NCI-H2081 treated with DMSO at 0.1 percent for 48 hours (cell line): ENCODE results near the gene PAX1.

Experiments used
- DNase-seq: peaks from one replicate; lab custom pipeline; 2025; lab: John Stamatoyannopoulos, UW

Gene PAX1

DNA sequence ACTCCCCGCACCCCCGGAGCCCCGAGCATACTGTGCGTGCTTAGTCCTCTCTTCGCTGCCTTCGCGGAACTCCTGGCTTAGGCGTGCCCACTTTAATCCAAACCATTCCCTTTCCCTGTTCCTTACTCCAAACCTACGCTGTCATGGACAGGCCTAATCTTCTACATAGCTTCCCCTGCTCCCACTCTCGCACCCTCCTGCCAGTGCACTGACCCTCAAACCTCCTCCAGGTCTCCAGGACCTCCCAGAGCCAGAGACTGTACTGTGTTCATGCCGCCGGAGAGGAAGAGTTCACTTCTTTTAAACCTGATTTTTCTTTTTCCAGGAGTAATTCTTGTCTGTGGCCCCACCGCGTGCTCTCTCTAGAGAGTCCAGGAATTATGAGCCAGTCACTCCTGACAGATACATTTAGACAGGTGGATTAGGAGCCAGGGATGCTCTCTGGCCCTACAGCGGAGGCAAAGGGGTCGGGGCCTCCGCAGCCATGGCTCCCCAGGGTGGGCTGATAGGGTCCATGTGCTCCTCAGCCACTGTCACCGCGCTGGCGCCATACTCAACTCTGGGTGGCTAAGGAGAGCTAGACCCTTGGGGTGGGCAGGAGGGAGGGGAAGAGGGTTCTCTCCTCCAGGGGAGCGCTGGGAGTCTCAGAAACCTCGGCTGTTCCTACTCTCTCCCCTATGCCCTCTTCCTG lies 1.6 kb upstream of the PAX1 start:
- no peak for DNase-seq

DNA sequence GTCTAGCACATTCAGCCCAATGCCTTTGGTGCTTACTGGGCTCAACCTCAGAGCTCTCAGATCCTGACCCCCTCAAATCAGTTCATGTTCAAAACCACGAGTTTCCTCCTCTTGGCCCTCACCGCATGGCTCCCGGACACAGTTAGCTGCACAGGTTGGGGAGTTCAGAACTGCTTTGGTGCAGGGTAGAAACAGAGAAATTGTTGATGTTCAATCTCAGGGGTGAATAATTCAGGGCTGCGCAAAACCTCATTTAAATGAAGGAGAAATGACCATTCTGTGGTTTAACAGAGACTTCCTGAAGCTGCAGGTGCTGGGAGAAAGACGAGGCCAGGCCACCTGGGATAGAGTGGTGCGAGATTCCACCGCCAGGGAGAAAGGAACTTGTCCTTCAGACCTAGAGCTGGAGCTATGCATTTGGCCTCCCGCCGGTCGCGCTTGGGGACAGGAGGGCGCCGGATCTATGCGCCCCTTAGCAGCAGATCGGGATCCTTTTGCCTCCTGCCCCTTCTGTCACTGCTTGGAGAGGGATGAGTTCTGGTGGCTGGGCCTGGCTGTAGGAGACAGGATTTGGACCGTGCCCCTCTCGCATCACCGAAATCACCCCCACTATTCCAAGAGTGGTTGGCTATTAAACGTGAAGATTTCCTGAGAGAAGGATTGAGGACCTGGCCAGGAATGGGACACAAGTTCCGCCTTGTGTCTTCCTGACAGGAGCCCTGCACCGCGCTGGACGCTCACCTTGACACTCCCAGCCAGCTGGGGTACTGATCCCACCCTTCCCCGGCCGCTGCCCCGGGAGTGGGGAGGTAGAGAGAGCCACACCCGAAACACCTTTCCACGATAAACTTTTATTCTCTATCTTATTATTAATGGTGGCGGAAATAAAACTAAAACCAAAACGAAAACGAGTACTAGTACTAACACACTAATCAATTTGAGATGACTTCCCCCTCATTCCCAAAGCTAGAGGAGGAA lies 767 bp upstream of the PAX1 start:
- no peak for DNase-seq

DNA sequence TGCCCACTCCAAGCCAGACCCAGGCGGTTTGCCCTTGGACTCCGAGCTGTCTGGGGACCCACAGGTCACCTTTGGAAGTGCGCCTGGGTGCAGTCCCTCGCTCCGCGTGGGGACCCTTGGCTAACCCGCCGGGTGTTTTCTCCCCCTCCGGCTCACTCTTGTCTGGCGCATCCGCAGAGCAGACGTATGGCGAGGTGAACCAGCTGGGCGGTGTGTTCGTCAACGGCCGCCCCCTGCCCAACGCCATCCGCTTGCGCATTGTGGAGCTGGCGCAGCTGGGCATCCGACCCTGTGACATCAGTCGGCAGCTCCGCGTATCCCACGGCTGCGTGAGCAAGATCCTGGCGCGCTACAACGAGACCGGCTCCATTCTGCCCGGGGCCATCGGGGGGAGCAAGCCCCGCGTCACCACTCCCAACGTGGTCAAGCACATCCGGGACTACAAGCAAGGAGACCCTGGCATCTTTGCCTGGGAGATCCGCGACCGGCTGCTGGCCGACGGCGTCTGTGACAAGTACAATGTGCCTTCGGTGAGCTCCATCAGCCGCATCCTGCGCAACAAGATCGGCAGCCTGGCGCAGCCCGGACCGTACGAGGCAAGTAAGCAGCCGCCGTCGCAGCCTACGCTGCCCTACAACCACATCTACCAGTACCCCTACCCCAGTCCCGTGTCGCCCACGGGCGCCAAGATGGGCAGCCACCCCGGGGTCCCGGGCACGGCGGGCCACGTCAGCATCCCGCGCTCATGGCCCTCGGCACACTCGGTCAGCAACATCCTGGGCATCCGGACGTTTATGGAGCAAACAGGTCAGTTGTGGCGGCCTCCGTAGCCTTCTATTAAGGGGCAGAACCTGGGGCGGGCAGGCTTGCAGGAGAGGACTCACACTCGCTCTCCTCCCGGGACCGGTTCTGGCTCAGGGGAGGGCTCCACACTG lies 1.1 kb downstream of the PAX1 start:
- DNase-seq, result no peak

DNA sequence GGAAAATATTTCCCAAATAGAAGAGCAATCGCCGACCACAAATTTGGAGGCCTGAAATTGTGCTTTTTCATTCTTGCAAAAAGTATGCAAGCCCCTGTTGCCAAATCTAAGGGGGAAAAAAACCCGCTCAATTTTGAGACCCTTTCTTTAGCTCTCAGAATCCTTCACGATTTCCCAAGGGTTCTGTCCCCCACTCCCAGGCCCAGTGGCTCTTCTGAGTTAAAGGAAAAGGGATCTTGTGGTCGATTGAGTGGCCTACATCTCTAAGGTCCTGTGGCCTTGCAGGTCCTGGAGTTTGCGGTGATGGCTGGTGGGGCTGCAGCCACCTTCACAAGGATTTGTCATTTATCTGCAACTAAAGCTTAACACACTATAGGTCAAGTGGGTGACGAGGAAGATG lies 1.8 kb downstream of the PAX1 start:
- DNase-seq, result no peak

DNA sequence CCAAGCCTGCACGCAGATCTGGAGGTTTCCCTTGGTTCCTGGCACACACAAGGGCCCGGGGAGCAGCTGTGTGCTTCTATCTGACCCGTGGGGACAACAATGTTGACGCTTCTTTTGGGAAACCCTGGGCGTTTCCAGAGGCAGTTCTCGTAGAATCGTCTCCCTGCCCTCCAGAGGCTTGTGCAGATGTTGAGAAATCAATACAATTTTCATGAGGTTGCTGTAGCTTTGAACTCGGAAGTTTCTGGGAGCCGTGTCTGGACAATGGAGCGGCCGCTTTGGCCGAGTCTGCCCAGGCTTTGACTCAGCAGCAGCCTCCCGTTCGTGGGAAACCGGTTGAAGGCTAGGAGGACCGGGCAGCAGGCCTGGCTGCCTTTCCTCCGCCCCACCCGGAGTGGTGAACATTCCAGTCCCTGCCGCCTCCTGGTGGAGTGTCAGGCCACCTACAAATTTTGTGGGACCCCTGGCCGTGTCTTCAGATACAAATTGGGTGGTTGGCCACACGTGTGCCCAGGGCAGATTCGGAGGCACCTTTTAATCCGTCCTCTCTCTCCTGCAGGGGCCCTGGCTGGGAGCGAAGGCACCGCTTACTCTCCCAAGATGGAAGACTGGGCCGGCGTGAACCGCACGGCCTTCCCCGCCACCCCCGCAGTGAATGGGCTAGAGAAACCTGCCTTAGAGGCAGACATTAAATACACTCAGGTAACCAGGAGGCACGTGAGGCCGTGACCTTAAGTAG lies 2.7 kb downstream of the PAX1 start:
- no peak for DNase-seq

DNA sequence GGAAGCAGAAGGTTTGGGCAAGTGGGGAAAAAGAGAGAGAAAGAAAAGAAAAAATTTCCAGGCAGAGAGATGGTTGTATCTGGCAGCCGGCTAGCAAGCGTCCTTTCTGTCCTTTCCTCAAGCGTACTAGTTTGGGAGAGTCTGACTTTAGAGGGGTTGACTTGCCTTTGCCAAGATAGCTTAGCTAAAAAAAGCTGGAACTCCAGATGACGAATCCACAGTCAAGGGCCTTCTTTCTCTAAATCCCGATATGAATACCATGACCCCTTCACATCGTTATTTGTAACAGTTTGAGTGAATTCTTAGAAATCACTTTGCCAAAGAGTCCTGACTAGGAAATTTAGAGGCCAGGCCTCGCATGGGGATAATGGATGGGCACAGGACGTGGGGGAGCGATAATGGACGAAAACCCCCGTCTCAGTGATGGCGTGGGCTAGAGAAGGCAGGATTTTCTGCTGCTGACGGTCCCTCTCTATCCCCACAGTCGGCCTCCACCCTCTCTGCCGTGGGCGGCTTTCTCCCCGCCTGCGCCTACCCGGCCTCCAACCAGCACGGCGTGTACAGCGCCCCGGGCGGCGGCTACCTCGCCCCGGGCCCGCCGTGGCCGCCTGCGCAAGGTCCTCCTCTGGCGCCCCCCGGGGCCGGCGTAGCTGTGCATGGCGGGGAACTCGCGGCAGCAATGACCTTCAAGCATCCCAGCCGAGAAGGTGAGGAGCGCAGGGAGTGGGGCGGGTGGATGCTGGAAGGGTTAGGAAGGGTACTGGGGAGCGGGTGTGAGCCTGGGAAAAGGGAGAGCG lies 3.5 kb downstream of the PAX1 start:
- DNase-seq, result no peak

DNA sequence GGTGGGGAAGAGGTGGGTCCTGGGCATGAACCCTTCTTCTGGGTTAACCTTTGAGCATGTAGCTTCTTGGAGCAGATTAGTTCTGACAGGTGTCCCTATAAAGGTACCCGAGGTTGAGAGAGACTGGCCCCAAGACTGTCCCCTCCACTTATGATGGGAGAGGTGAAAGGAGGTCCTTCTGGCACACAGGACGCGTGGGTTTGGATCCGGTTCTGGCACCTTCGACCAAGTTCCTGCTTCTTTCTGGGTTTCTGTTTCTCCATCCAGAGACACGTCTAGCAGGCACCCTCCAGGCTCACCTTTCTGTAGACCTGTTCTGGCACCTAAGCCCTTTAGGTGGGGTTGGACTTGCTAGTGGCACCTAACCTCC lies 4.1 kb downstream of the PAX1 start:
- DNase-seq, result no peak

DNA sequence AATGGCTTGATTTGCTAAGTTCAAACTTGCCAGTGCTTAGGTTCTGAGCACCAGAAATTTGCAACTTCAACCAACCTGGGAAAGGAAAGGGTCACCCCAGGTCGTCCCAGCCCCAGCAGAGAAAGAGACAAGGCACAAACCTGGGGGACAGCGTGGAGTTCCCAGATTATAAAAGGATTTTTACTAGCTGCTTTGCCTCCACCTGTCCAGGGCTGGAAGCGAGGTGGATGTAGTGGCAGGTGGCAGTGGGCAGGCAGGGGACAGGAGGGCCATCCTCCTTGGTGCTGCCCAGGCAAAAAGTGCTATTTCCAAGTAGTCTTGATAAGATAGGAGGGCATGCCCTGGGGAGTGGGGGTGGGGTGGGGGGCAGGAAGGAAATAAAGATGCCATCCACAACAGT lies 4.9 kb downstream of the PAX1 start:
- no peak for DNase-seq

DNA sequence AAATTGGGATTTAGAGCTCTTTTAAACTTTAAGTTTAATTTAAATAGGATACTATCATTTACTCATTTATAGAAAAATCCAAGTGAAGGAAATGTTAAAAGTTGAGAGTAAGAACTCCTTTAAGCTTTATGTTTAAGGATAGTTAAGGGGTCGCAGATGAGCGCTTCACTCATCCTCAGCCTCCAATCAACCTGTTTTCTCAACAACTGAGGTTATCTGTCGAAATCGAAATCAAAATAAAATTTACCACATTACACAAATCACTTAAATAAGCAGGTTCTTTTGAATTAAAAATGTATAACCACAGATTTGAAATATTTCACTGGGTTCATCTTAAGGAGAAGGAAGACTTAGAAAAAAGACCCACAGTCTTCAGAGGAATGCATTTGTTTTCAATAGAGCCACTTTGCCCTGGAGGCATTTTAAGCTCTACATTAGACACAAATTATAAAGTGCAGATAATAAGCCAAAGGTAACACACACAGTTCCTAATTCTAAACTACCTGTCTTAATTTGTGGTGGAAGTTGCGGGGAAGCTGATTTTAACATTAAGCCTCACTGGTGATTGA lies 5.5 kb downstream of the PAX1 start:
- DNase-seq, result no peak

DNA sequence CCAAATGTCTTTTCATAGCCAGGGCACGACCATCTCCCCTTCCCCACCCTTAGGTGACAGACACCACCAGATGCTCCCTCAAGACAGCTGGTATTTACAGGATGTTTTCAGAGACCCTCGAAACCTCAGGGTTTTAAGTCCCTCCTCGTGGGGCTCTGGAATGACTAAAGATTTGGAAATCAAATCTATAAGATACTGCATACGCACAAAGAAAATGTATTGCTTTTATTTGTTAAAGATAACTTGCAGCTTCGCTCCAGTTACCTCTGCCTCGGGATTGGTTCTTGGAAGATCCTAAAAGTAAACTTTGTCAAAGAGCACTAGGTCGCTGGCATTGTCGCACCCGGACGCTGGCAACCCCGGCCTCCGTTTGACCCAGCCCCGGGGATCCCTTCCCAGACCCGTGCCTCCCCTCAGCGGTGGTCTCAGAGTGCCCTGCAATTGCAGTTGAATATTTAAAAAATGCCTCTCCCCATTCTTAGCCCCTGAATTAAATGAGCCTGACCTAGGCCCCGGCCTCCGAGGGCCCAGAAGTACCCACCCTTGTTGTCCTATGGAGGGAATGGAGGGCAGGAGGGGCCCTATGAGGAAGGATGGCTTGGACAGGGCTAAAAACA lies 7.1 kb downstream of the PAX1 start:
- DNase-seq, result no peak

DNA sequence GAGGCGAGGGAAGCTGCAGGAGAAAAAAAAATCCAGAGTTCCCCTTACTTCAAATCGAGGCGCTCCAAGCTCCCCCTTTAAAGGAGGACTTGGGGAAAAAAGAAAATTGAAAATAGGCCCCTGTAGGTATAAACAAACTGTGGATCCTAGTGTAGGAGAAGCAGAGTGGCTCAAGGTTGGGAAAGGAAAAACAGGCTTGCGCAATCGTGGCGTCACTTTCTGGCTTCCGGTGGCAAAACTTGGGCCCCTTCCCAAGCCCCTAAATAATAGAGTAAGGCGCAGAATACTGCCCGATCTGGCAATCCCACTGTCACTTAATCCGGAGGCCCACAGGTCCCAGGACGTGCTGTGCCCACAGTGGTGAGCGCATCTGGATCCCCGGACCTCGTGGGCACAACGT lies 8.0 kb downstream of the PAX1 start:
- no peak for DNase-seq

DNA sequence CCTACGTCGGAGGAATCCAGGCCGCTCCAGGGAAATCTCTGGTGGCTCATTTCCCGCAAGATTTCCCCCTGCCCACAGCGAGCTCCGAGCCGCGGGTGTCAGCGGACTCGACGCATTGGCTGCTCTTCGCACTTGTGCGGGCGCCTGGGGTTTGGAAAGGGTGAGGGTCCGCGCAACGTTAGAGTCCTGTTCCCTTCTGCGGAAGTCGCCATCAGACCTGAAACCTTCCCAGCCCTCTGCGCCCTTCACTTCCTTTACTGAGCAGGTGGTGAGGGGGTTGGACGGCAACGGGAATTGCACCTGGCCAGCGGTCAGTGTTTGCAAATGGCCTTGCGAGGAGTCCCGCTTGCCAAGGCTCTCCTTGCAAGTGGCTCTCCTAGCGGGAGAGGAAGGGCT lies 8.4 kb downstream of the PAX1 start:
- DNase-seq, result no peak

DNA sequence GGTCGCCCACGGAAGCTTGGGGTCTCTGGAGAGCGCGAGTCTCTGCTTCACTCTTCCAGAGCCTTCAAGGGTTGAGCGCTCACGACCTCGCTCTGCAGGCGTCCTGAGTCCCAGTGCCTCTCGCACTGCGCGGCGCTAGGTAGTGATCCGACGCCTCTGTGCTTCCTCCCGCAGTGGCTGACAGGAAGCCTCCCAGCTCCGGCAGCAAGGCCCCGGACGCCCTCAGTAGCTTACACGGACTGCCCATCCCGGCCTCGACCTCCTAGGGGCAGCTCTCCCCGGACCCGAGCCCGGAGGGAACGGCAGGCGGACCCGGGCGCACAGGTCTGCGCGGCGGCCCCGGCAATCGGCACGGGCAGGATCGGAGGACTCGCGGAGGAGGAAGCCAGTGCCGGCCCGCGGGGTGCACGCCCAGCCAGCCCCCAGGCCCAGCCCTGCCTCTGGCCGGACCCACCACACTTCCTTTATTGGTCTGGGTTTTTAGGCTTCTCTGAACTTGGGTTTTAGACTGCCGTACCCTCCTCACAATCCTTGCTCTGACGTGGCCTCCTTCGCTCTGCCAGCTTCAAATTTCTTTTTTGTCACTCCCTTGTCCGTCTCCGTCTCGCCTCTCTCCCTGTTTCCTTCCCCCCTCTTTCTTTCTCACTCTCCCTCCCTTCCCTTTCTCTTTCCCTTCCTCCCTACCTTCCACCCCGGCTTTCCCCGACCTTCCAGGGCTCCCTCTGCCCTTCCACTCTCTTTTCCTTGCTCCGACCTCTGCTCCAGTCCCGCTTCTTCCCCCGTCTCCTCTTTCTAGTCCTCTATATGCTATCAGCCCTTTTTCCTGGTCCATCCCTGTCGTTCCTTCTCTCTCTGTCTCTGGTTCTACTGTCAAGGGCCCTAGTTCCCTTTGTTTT lies 9.1 kb downstream of the PAX1 start:
- no peak for DNase-seq

DNA sequence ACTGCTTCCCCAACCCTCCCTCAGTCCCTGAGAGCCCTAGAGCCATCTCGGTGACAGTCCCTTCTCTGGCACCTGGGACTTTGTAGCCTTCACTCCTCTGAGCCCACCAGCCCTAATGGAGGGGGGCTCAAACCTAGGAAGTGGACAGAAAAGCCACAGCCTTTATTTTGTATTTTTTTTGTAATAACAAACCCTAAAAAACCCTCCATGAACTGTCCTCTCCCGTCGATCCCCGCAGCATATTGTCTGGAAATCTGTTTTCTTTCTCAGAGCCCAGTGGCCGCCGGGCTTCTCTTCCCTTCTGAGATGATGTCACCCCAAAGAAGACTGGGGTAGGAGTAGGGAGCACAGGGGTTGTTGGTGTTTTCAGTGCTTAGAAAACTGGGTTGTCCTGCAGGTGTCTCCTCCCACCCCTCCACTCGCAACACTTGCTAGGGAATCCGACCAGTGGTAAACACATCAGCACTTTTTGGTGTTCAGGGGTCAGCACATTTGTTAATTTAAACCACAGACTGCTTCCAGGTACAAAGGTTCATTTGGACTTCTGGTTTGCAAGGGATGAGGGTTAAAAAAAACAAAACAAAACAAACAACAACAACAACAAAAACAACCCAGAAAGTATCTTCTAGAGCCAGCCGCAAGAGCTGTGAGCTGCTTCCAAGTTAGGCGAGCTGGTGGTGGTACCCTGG lies 9.9 kb downstream of the PAX1 start:
- no peak for DNase-seq

DNA sequence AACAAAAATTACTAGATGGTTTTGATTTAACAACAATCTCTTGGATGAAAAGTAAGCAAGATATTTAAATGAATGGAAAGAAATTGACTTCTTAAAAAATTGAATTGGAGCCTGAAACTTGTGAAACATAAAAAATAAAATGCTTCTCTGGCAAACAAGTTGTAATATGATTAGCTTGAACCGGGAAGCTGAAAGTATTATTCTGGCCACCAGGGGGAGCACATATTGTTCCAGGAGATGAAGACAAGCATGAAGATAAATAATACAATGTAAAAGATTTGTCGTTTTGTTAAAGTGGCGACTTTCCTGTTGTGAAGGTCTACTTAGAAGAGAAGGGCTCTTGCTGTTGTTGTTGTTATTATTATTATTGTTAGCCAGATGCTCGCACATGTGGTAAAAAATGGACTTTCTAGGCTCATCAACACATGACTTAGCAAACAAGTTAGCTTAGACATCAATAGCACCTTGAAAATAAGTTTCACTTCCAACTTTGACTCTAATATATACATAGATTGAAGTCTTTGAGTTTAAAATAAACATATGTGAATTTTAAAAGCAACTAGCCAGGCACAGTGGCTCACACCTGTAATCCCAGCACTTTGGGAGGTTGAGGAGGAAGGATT lies 14.2 kb downstream of the PAX1 start:
- peak; percentile 3 for DNase-seq

DNA sequence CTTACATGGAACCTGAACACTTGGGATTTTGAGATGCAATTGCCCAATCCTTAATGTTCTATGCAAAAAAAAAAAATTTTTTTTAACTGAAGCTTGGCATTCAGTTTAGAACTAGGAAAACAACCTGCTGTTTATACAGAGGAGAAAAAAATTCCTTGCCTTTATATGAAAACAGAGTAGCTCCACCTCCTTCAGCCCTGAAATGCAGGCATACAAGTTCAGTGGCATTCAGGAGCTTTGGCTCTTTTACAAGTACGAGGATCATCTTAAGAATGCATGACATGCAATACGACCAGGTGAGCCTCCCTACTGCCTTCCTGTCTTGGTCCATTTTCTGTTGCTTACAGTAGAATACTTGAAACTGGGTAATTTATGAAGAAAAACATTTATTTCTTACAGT lies 20.4 kb downstream of the PAX1 start:
- DNase-seq, result no peak

DNA sequence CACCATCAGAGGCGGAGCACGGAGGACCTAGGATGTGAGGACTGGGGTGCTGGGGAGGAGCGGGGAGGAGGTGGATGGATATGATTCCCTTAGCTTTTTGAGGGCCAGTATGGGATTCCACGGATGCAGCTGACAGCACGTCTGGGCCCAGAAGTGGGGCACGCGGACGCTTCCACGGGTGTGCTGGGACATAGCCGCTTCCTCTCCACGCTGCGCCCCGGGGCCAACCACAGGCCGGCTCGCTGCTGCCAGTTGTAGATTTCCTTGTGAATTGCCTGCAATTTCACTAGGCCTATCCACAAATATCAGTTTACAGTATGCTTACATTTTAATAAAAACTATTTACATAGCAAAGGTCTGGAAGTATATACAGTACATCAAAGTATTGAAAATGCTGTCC lies 23.9 kb downstream of the PAX1 start:
- DNase-seq, result no peak

DNA sequence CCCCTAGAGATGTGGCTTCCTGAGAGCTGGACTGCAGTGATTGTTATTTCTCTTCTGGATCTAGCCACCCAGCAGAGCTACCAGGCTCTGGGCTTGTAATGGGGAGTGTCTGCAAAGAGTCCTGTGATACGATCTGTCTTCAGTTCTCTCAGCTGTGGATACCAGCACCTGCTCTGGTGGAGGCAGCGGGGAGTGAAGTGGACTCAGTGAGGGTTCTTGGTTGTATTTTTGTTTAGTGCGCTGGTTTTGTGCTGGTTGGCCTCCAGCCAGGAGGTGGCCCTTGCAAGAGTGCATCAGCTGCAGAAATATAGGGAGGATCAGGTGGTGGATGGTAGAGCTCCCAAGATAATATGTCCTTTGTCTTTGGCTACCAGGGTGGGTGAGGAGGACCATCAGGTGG lies 33.7 kb downstream of the PAX1 start:
- no peak for DNase-seq
